ENCODE measurements around the gene SGIP1. TPM values are rescaled to one million over a fixed set of nuclear protein-coding genes. Genes with fewer than 3 reads are reported as not detected.

The SGIP1 gene, protein sequence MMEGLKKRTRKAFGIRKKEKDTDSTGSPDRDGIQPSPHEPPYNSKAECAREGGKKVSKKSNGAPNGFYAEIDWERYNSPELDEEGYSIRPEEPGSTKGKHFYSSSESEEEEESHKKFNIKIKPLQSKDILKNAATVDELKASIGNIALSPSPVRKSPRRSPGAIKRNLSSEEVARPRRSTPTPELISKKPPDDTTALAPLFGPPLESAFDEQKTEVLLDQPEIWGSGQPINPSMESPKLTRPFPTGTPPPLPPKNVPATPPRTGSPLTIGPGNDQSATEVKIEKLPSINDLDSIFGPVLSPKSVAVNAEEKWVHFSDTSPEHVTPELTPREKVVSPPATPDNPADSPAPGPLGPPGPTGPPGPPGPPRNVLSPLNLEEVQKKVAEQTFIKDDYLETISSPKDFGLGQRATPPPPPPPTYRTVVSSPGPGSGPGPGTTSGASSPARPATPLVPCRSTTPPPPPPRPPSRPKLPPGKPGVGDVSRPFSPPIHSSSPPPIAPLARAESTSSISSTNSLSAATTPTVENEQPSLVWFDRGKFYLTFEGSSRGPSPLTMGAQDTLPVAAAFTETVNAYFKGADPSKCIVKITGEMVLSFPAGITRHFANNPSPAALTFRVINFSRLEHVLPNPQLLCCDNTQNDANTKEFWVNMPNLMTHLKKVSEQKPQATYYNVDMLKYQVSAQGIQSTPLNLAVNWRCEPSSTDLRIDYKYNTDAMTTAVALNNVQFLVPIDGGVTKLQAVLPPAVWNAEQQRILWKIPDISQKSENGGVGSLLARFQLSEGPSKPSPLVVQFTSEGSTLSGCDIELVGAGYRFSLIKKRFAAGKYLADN
- not detected in 5 replicates for total RNA-seq (2022; extraction: Qiagen RNA extraction; ENCODE audit: low read depth)

DNA sequence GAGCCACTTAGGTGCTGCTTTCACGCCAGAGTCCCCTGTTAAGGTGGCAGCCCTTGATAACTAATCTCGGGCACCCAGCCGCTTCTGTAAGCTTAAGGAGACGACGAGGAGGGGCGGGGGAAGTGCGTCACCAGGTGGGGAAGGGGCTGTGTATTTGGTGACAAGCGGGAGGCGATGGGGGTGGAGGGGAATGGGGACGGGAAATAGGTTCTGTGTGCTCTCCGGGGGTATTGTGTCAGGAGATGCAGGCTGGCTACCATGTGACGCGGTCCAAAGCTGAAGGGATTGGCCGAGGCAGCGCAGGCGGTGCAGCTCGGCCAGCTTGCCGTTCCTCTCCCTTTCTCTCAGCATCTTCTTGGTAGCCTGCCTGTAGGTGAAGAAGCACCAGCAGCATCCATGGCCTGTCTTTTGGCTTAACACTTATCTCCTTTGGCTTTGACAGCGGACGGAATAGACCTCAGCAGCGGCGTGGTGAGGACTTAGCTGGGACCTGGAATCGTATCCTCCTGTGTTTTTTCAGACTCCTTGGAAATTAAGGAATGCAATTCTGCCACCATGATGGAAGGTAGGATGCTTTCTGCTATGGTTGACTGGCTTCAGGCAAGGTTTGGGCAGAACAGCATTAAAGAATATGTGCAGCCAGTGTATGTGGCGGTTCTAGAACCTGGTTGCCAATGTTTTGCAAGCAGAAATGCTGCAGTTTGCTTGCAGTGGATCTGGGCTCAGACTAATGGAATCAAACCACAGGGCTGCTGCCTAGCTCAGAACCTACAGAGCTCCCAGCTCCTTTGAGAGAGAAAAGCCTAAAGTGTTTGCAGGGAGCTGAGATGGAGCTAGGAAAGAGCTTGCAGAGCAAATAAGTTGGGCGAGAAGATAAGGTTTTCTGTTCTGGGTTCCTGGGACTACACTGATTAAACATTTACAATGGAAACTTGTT lies at the start of gene SGIP1:
TSS of gene SGIP1 (plus strand) at position 350 of the 937 bp plus-strand sequence. CDS start at position 556, 206 bp downstream.

DNA sequence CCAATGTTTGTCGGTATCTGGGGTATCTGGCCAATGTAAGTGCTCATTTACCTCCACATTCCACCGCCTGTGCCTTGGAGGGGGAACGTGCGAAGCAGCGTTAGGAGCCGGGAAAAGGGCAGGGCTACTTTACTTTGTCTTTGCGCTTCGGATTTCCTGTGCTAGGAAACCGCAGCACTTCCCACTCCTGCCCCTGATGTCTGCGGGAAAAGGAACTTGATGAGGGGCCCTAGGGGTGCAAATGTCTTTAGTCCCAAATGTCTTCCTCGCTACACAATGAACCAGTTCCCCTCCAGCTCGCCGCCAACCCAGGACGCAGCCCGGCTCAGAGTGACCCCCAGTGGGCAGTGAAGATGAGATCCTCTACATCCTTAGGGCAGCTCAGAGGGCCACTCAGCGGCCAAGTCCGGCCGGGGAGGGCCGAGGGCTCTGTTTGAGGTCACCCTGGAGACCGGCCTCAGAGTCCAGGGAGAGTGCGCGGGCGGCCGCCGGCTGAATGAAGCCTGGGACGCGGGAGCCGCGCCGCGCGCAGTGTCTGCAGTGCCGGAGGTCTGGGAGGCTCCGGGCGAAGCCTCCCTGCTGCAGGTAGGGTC lies 218.1 kb downstream of the SGIP1 start, which contains the start of gene DYNLT5:
TSS of gene DYNLT5 (plus strand) at position 460 of the 593 bp plus-strand sequence. CDS start 2,200 bp downstream, outside the sequence.

Other genes with a start within 250 kb of the SGIP1 start
- not detected in 5 replicates for gene DYNLT5, start 218.3 kb downstream of the SGIP1 start, total RNA-seq (2022; extraction: Qiagen RNA extraction; ENCODE audit: low read depth)

Measured in A549 treated with DMSO at 1 μM for 4 hours (cell line).